Small intestine (tissue), 7 donors: ENCODE results near the gene HIPK2. TPM values are rescaled to one million over a fixed set of nuclear protein-coding genes. Genes with fewer than 3 reads are reported as not detected.

Experiments
- DNase-seq, 2 donors: peaks; one replicate each; pipeline versions ENCODE4 v3.0.0 to v3.0.0-alpha.2; 2013
- FAIRE-seq: peaks from 2 replicates; lab custom pipeline; 2012; peaks lifted over from hg19 to GRCh38; lab: Jason Lieb, UNC
- H3K27ac ChIP-seq, 3 donors: one replicate each; pipeline ENCODE4 v1.5.1; 2013; ENCODE audit warnings: low read length in 2 of 3, mild to moderate bottlenecking in 2 of 3, control low read depth in 1 of 3, inconsistent platforms in 1 of 3, low read depth in 1 of 3, moderate library complexity in 1 of 3
- H3K27me3 ChIP-seq, 3 donors: one replicate each; pipeline ENCODE4 v1.6.1; 2013; ENCODE audit warnings: low read length in 3 of 3, inconsistent platforms in 1 of 3; ENCODE audit not compliant: control insufficient read depth in 3 of 3, insufficient read depth in 3 of 3
- H3K36me3 ChIP-seq, 3 donors: one replicate each; pipeline ENCODE4 v1.6.1; 2013; ENCODE audit warnings: low read length in 3 of 3, inconsistent platforms in 1 of 3, low read depth in 1 of 3, mild to moderate bottlenecking in 1 of 3, moderate library complexity in 1 of 3; ENCODE audit not compliant: control insufficient read depth in 3 of 3, insufficient read depth in 2 of 3
- H3K4me1 ChIP-seq, 3 donors: one replicate each; pipeline ENCODE4 v1.6.1; 2013; ENCODE audit warnings: low read length in 2 of 3, inconsistent platforms in 1 of 3, low read depth in 1 of 3, mild to moderate bottlenecking in 1 of 3, moderate library complexity in 1 of 3; ENCODE audit not compliant: control insufficient read depth in 3 of 3, insufficient read depth in 2 of 3
- H3K4me3 ChIP-seq, 3 donors: one replicate each; pipeline ENCODE4 v1.5.1; 2013; ENCODE audit warnings: low read length in 3 of 3, control low read depth in 1 of 3, inconsistent platforms in 1 of 3, low read depth in 1 of 3, mild to moderate bottlenecking in 1 of 3, moderate library complexity in 1 of 3
- H3K9me3 ChIP-seq, 2 donors: one replicate each; pipeline ENCODE4 v1.6.1; 2013; ENCODE audit warnings: low read depth in 1 of 2, low read length in 1 of 2; ENCODE audit not compliant: control insufficient read depth in 2 of 2, insufficient read depth in 1 of 2
- WGBS, 3 donors: extraction: QIAGEN DNeasy Blood & Tissue Kit; methylation state at CpG; one replicate each; pipeline ENCODE4 v1.1.7; 2013; 5-methylcytosine and 5-hydroxymethylcytosine counted together
- polyA plus RNA-seq, 4 donors: library from polyadenylated mRNA; stranded (reverse) in 3 of 4; unstranded in 1 of 4; fragments of 200-250 nt in 3 of 4; fragments of 120-200 nt in 1 of 4; gene quantifications; one replicate each; pipeline versions ENCODE4 v1.2.1 to v1.2.3, GENCODE V29; 2013
- donor health status: healthy with polysubstance abuse.
- donor health status: control.
- donor health status: control.
- donor health status: Bipolar disorder and iron deficiency.
- donor health status: healthy.

HIPK2 gene
- polyA plus RNA-seq, 4 donors = 3.2 to 11.4 (median 7.2) TPM

DNA sequence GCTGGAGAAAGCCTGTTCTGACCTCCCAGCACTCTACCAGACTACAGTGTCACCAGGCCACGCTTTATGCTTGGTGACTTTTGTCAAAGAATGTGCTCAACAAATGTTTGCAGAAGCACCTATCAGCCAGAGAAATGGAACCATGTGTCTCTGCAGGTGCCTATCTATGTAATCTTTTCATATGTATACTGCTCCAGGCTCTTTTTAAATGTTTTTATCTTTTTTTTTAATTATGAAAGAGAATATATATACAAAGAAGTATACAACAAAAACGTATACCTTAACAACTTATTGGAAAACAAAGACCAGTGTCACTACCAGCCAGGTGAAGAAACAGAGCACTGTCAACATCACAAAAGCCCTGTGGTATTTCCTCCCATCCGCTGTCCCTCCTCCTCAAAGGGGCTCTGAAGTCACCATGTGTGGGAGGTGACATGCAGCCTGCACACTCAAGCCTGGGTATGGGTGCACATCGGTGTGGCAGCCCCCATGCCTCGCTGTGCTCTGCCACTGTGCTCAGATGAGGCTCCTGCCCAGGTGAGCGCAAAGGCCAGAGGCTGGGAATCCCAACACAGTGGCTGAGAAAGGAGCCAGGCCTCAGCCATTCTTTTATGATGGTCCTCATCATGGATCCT lies 133.7 kb downstream of the HIPK2 start:
- no peak for DNase-seq
- no peak for FAIRE-seq
- no peak overlapping the region for H3K4me3 ChIP-seq
- 83 to 89% (median 84%) methylated on average over 6 of the region's 6 CpGs for WGBS, 3 donors
- peaks cover 0 to 4% (median 4%) of the 10 kb centered on the region in 3 donors for H3K4me1 ChIP-seq
- H3K9me3 ChIP-seq = no peaks in the 10 kb centered on the region
- H3K27ac ChIP-seq = no peak overlapping the region
- H3K27me3 ChIP-seq = no peaks in the 10 kb centered on the region
- H3K36me3 ChIP-seq = peaks cover 0 to 21% (median 2%) of the 10 kb centered on the region in 3 donors

DNA sequence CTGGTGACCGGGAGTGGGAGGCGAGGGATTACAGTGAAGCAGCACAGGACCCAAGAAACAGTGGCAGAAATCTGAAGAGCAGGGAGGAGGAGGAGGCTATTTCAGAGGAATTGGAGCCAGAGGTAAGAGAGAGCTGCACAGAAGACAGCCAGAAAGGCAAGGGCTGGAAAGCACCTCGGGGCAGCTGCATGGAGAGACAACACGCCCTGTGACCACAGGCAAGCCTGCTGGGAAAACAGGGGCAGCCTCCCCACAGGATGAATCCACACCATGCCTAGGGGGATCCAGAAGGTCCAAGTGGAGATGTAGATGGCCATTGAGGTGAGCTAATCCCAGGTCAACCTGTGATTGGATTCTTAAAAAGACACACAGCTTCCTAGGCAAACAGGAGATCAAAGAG lies 135.5 kb downstream of the HIPK2 start:
- Histone ChIP-seq H3K36me3 (peaks cover 0 to 23% (median 2%) of the 10 kb centered on the region in 3 donors), H3K27ac (no peak overlapping the region), H3K4me1 (peaks cover 0 to 4% (median 4%) of the 10 kb centered on the region in 3 donors), H3K27me3 (no peaks in the 10 kb centered on the region), H3K9me3 (no peaks in the 10 kb centered on the region), H3K4me3 (no peak overlapping the region)
- FAIRE-seq (no peak), DNase-seq (no peak)
- WGBS, 3 donors = 48 to 73% (median 54%) methylated on average over 4 of the region's 4 CpGs

DNA sequence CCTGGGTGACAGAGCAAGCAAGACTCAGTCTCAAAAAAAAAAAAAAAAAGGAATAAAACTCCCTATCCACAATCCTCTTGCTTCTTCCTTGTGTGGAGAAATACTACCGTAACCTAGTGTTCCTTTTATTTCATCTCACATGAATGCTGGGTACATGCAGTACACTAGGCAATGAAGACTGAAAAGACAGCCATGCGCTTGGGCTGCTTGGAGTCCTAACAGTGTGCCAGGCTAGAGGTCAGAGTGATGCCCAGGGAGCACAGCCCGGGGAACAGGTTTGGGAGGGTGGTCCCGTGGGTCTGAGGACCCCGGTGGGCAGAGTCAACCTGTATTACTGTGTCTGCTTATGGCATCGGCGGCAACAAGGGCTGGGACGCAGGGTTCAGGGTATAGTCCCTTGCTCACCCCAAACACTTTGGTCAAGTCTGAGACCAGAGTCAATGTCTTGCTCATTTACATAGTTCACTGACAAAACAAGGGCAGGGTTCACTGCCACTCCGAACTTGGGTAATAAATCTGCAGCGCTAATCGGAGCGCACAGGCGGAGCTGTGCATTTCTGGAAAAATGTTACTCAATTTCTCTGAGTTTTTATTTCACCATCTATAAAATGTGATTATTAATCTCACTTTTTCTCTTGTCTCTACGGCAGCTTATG lies 136.3 kb downstream of the HIPK2 start:
- Histone ChIP-seq H3K27me3 (no peaks in the 10 kb centered on the region), H3K36me3 (peaks cover 0 to 22% (median 2%) of the 10 kb centered on the region in 3 donors), H3K27ac (no peak overlapping the region), H3K4me1 (peaks cover 0 to 4% (median 4%) of the 10 kb centered on the region in 3 donors), H3K9me3 (peaks cover 0 to 2% of the 10 kb centered on the region in 2 donors), H3K4me3 (no peak overlapping the region)
- DNase-seq = peak; percentile 28 to 87
- WGBS, 3 donors = 25 to 76% (median 50%) methylated on average over 14 of the region's 14 CpGs
- FAIRE-seq = no peak

DNA sequence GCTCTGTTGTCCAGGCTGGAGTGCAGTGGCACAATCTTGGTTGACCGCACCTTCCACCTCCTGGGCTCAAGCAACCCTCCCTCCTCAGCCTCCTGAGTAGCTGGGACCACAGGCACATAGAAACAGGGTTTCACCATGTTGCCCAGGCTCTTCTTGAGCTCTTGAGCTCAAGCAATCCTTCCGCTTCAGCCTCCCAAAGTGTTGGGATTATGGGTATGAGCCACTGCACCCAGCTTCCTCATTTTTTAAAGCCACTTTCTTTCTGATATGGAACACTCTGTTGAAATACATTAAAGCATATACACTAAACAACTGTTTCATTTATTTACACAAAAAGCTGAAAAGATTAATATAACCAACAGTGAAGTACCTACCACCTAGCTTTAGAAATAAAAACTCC lies 137.1 kb downstream of the HIPK2 start:
- Histone ChIP-seq H3K9me3 (peaks cover 0 to 4% of the 10 kb centered on the region in 2 donors), H3K36me3 (peaks cover 0 to 23% (median 2%) of the 10 kb centered on the region in 3 donors), H3K4me3 (no peak overlapping the region), H3K4me1 (peaks cover 0 to 4% (median 4%) of the 10 kb centered on the region in 3 donors), H3K27me3 (no peaks in the 10 kb centered on the region), H3K27ac (no peak overlapping the region)
- 96% methylated on average over 2 of the region's 2 CpGs for WGBS, 3 donors
- DNase-seq (no peak), FAIRE-seq (no peak)

DNA sequence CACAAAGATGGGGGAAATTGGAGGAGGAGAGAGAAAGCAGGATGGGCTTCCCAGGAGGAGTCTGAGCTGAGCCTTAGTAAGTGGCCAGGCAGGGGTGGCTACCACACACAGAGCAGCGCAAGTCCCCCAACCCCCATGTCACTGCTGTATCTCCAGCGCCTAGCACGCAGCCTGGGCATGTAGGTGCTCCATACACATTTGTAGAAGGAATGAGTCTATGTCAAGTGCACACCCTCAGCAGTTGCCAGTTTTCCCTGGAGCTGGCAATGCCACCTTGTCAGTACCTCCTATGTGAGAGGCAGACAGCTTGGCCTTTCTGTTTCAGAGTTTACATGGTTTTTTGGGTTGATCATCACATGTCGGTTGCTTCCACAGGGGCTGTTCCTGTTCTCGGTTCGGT lies 138.2 kb downstream of the HIPK2 start:
- Histone ChIP-seq H3K36me3 (peaks cover 0 to 26% (median 2%) of the 10 kb centered on the region in 3 donors), H3K9me3 (peaks cover 0 to 4% of the 10 kb centered on the region in 2 donors), H3K27ac (no peak overlapping the region), H3K27me3 (no peaks in the 10 kb centered on the region), H3K4me3 (no peak overlapping the region), H3K4me1 (peaks cover 0 to 4% (median 4%) of the 10 kb centered on the region in 3 donors)
- no peak for FAIRE-seq
- no peak for DNase-seq
- 97 to 98% (median 97%) methylated on average over 6 of the region's 6 CpGs for WGBS, 3 donors

DNA sequence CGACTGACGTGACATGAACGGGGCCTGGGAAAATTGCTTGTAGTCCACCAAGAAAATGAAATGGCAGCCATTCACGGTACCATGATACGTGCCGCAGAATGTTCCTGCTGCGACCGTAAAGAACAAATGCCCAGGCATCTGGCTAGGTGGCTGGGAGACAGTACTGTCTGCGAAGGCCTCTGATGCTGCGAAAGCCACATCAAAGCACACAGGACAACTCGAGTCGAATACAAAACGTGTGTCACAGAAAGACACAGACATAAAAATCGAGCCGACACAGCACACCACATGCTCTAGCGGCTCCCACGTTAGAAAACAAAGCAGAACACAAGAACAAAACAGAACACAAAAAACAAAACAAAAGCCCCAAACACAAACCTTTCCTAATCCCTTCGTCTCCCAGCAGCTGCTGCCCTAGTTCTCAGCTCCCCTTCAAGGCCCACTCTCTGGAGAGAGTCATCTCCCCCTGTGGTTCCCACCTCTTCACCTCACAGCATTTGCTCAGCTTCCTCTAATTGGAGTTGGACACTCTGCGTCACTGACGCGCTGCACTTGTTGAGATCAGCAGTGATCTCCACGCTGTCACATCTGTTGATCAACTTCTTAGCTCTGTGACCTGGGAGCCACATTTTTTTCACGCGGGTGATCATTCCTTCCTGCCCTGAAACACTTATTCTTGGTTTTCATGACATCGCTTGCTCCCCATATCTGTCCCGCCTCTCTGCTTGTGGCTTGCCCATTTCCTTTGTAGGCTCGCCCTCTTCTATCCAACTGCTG lies 142.1 kb downstream of the HIPK2 start:
- H3K27ac ChIP-seq = peak overlapping the region in 1 of 3 donors; percentile 42
- peaks cover 3 to 29% (median 8%) of the 10 kb centered on the region in 3 donors for H3K36me3 ChIP-seq
- H3K4me3 ChIP-seq = no peak overlapping the region
- no peak for FAIRE-seq
- H3K4me1 ChIP-seq = no peaks in the 10 kb centered on the region
- DNase-seq = no peak
- H3K9me3 ChIP-seq = peaks cover 0 to 4% of the 10 kb centered on the region in 2 donors
- no peaks in the 10 kb centered on the region for H3K27me3 ChIP-seq
- WGBS, 3 donors = 78 to 89% (median 81%) methylated on average over 27 of the region's 27 CpGs

DNA sequence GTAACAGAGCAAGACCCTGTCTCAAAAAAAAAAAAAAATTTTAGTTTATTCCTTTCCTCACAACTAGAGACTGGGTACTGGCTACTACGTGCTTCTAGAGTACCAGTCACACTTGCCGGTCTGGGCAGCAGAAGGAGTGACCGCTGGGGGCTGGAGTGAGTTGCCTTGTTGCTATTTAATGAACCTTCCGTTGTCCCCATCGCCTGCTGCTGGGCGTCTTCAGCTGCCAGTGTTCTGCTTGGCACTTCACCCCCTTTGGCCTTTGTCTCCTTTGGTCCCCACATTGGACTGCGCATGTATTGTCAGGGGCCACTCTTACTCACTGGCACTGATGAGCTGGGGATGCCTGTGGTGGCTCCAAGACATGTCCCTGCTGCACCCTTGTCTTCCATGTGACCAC lies 143.7 kb downstream of the HIPK2 start:
- Histone ChIP-seq H3K27me3 (no peaks in the 10 kb centered on the region), H3K4me3 (no peak overlapping the region), H3K4me1 (no peaks in the 10 kb centered on the region), H3K27ac (no peak overlapping the region), H3K9me3 (peaks cover 0 to 4% of the 10 kb centered on the region in 2 donors), H3K36me3 (peaks cover 9 to 37% (median 12%) of the 10 kb centered on the region in 3 donors)
- DNase-seq (no peak), FAIRE-seq (no peak)
- WGBS, 3 donors = 87 to 98% (median 97%) methylated on average over 7 of the region's 7 CpGs

DNA sequence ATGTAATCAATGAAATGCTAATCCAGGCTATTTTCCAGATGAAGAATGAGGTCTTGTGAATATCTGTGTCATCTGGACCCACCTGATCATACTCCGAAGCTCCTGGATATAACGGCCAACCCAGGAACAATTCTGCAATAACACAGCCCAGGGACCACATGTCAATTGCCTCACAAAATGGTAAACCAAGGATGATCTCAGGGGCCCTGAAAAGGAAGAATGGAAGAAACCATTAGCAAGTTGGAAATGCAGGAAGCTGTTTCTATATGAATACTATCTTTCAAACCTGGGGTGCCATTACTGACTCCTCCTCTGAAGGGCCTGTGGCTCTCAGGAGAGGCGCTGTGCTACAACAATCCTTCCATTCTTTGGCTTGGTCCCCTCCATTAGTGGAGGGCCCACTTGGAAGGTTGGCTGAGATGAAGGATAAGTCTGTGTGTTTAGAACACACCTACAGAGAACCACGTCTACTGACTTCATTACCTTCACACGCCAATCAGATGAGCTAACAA lies 146.2 kb downstream of the HIPK2 start:
- Histone ChIP-seq H3K36me3 (peaks cover 13 to 50% (median 14%) of the 10 kb centered on the region in 3 donors), H3K4me3 (no peak overlapping the region), H3K4me1 (peaks cover 0 to 2% (median 0%) of the 10 kb centered on the region in 3 donors), H3K9me3 (peaks cover 0 to 3% of the 10 kb centered on the region in 2 donors), H3K27ac (no peak overlapping the region), H3K27me3 (no peaks in the 10 kb centered on the region)
- 88 to 95% (median 94%) methylated on average over 5 of the region's 5 CpGs for WGBS, 3 donors
- DNase-seq = no peak
- no peak for FAIRE-seq
